HS-5 (cell line): ENCODE results near the gene NDST1.

Experiments
- DNase-seq: peaks from one replicate; pipeline ENCODE4 v3.0.0-alpha.2; 2012; ENCODE audit warnings: low read depth

The NDST1 gene

DNA sequence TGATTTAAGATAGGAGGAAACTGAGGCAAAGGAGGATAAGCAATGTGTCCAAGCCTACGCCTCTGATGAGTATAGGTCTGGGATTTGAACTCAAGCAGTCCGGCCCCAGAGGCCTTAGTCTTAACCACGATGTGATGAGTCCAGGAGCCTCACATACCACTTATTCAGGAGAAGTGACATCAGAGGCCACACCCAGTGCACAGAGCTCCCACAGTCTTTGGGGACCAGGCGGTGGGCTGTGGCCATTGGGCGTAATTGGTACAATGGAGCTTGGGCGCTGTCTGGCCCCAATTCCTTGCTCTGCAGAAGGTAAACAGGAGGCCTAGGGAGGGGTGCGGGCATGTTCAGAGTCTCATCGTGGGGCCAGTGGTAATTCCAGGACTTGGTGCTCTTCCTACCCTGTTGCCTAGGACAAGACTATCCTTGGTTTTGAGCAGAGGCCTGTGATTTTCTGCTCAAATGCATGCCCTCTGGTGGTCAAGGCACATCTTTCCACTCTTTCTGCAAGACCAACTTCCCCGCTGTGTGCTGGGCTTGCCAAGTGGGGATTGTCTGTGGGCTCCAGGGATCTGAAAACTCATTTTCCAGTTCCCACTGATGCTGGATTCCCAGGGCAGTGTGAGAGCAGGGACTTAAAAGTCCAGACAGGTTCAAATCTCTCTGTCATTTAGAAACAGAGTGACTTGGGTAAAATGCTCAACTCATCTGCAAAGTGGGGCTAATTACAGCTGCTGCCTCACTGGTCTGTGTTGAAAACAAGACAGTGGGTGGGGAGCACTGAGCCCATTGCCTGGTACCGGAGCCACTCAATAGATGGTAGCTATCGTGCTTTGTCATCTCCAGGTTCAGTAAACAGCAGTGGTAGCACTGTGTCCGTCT is 15.8 kb downstream of the NDST1 start:
- DNase-seq, result no peak

DNA sequence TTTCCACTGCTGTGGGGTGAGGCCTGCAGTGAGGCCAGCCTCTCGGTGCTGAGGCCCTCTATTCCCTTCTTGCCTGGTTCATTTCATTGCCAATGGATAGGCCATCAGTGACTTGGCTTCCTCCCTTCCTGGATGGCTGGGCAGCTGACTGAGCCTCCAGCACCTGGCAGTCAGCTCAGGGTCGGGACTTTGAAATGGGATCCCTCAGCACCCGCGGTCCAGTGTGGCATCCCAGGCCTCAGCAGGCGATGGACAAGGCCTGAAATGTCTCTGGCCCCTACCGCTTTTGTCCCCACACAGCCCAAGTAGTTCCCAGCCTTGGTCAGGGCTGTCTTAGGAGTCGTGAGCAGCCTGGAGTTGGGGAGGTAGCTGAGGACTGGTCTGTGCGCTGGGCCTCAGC is 17.2 kb downstream of the NDST1 start:
- DNase-seq, result no peak

DNA sequence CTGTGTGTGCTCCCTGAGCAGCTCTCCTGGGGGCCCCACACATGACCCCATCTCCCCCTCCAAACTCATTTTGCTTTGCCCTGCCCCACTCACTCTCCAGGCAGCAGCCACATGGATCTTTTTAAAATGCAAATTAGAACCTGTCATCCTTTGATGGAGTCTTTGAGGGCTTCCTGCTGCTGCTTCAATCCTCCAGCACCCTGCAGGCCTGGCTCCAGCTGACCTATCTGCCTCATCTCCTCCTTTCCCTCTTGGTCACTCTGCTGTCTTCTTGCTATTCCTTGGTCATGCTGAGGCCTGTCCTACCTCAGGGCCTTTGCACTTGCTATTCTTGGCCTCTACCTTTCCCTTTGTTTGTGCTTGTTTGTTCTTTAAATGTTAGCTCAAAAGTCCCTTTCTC is 17.9 kb downstream of the NDST1 start:
- no peak for DNase-seq

DNA sequence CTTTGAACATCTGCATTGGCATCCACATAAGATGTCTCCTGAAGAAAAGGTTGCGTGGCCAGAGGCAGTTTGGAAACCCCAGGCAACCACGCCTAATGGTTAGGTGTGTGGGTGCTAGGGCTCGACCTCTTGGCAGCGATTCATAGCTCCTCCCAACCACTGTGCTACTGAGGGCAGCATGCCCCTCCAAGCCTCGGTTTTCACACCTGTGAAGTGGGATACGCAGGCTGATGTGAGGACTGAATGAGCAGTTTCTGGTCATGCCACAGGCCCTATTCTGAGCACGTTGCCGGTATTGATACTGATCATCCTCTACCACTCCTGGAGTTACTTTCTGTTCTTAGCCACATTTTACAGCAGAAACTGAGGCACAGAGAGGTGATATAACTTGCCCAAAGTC is 19.1 kb downstream of the NDST1 start:
- no peak for DNase-seq

DNA sequence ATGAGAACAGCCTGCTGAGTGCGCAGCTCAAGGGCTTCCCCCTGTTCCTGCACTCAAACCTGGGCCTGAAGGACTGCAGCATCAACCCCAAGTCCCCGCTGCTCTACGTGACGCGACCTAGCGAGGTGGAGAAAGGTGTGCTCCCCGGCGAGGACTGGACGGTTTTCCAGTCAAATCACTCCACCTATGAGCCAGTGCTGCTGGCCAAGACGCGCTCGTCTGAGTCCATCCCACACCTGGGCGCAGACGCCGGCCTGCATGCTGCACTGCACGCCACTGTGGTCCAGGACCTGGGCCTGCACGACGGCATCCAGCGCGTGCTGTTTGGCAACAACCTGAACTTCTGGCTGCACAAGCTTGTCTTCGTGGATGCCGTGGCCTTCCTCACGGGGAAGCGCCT is 19.9 kb downstream of the NDST1 start:
- DNase-seq, result no peak

DNA sequence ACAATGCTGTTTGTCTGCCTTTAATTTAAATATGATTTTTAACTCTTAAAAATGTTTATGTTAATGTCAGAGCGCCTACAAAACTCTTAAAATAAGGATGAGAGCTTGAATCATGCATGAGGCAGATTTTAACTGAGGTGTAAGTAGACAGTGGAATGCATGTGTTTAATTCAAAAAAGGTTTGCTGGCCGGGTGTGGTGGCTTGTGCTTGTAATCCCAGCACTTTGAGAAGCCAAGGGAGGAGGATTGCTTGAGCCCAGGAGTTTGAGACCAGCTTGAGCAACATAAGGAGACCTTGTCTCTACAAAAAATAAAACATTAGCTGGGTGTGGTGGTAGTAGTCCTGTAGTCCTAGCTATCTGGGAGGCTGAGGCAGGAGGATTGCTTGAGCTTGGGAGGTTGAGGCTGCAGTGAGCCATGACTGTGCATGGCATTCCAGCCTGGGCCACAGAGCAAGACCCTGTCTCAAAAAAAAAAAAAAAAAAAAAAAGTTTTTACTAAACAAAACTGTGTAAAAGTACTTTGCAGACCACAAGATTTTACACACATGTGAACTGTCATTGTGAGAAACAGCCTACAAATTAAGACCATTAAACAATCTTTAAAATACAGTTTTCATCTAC is 21.1 kb downstream of the NDST1 start:
- DNase-seq, result no peak

DNA sequence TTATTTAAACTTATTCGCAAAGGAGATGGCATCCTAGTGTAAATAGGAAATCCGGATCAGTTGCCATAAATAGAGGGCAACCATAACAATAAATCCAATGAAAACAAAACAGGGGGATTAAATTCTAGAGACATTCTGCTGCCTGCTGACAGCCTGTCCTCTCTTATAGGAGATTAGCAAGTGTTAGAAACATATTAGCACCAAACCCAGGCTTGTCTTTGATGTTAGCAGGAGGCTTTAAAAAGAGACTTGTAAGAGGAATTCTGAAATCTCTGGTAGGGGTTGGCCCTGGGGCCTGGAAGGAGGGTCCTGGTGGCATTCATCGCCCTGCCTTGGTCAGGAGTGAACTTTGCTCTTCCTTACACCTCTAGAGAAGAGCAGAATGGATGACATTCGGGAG is 21.6 kb downstream of the NDST1 start:
- DNase-seq, result no peak

DNA sequence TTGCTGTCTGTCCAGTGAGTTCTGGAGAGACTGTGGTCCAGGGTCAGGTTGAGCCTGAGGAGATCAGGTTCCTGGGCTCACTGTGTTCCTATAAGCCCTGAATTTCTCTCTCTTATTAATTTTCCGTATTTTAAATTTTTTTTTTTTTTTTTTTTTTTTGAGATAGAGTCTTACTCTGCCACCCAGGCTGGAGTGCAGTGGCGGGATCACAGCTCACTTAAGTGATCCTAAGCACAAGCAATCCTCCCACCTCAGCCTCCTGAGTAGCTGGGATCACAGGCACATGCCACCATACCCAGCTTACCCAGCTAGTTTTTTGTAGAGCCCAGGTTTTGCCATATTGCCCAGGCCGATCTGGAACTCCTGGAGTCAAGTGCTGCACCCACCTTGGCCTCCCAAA is 22.5 kb downstream of the NDST1 start:
- no peak for DNase-seq

DNA sequence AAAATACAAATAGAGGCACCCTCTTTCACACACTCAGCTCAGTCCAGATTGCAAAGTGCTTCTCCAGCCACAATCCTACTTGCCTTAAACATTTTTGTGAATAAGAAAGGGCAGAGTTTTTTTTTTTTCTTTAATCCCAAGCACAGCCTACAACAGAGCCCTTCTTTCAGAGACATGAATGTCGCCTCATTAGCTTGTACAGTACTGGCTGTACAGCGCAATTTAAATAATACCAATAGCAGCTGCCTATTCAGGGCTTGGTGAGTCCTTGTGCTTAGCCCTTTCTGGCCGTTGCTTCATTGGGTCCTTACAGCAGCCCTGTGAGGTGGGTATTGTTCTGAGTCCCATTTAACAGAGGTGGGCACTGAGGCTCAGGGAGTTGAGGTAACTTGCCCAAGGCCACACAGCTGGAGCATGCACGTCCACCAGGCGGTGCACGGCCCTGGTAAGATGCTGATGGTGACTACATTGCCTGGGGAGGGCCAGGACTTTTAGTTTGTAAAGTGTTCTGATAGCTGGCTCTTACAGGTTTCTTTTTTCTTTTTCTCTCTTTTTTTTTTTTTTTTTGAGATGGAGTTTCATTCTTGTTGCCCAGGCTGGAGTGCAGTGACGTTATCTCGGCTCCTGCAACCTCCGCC is 23.1 kb downstream of the NDST1 start:
- no peak for DNase-seq

DNA sequence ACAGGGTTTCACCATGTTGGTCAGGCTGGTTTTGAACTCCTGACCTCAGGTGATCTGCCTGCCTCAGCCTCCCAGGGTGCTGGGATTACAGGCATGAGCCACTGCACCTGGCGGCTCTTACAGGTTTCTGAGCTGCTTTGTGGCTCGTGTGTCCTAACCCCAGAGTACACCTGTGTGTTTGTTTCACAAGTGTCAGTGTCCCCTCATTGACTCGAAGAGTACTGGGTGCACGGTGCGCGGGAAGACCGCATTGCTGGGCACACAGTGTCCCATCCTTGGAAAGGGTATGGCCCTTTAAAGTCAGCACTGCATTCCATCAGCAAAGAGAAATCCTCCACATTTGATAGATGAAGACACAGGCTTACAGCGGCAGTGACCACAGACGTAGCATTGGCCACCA is 23.8 kb downstream of the NDST1 start:
- DNase-seq, result no peak

DNA sequence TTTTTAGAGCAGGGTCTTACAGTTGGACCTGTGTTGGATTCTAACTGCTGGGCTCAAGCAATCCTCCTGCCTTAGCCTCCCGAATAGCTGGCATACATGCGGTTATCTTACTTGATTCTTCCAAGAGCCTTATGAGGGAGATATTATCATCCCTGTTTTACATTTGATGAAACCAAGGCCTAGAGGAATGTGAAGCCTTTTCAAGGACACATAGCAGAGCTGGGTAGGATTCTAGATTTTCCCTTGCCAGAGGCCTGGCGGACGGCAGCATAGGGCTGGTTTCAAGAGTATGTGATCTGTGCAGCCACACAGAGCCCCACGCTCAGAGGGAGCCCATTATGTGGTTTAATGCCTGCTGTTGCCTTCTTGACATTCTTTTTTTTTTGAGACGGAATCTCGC is 24.2 kb downstream of the NDST1 start:
- DNase-seq, result no peak

DNA sequence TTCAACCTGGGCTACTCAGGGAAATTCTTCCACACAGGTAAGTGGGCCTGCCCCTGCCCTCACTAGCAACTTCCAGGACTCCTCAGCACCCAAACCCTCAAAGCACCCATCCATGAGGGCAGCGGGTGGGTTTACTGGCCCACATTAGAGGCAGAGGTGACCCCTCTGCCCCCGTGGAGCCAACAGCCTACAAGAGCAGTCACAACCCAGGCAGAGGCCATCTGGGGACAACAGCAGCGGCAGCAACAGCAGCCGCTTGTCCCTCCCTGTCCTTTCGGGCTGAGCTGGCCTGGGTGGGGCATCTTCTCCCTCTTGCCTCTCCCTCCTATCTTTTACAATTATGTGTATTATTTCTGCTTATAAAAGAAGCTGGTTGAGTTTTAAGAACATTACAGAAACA is 25.1 kb downstream of the NDST1 start:
- no peak for DNase-seq

DNA sequence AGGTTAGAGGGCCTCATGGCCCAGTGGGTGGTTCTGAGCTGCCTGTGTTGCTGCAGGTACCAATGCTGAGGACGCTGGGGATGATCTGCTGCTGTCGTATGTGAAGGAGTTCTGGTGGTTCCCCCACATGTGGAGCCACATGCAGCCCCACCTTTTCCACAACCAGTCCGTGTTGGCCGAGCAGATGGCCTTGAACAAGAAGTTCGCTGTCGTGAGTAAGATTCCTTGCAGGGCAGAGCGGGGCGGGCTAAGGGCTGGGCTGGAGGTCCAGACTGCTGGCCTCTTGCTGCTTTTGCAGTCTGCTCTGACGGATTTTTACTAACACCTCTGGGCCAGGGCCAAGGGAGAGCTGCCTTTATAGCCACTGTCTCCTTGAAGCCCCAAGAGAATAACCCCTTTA is 26.9 kb downstream of the NDST1 start:
- no peak for DNase-seq

DNA sequence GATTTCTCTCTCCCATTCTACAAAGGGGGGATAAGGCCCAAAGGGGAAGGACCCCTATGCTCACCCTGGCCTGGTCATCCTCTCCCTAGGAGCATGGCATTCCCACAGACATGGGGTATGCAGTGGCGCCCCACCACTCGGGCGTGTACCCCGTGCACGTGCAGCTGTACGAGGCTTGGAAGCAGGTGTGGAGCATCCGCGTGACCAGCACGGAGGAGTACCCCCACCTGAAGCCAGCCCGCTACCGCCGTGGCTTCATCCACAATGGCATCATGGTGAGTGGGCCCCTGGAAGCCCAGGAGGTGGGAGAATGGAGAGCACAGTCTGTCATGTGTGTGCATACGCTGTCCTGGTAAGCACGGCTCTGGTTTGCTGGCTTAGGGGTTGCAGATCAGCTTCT is 27.7 kb downstream of the NDST1 start:
- DNase-seq, result no peak

DNA sequence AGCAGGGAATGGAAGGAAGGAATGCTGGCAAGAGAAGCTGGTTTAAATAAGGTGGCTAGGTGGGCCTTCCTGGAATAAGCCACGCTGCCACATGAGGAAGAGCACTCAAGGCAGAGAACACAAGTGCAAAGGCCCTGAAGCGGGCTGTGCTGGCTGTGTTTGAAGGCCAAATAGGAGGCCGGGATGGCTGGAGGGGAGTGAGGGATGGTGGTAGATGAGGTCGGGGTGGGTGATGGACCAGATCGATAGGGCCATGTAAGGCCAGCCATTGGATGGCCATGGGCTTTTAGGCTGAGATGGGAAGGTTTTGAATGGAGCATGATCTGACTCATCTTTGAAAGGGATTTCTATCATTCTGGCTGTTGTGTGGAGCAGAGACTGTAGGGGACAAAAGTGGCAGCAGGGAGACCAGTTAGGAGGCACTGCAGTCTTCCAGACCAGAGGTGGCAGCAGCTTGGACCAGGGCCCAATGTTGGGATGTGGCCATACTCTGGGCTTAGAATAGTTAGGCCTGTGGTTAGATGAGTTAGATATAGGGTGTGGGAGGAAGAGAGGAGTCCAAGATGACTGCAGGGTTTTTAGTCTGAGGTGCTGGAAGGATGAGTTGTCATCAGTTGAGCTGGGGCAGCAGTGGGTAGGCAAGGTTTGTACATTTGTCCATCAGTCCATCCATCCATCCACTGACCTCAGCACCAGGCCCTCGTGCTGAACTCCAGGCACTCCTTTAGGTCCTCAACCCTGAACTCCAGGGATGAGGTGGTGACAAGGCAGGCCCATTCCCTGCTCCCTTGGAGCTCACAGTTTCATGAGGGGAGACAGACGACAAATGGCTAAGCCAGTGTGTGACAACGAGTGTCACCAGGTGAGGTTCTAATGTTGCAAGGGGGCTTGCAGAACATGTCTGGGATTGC is 30.3 kb downstream of the NDST1 start:
- no peak for DNase-seq

DNA sequence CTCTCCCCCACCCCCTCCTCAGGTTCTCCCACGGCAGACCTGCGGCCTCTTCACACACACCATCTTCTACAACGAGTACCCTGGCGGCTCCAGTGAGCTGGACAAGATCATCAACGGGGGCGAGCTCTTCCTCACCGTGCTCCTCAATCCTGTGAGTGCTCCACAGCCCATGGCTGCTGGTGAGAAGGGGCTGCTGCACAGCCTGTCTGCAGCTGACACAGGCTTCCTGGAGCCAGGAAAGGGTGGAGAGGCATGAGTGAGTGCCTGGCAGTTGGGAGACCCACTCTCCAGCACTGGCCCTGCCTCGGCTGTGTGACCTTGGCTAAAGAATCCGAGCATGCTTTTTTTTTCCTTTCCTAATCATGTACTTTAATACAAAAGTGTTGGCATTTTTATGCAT is 31.3 kb downstream of the NDST1 start:
- DNase-seq, result no peak

DNA sequence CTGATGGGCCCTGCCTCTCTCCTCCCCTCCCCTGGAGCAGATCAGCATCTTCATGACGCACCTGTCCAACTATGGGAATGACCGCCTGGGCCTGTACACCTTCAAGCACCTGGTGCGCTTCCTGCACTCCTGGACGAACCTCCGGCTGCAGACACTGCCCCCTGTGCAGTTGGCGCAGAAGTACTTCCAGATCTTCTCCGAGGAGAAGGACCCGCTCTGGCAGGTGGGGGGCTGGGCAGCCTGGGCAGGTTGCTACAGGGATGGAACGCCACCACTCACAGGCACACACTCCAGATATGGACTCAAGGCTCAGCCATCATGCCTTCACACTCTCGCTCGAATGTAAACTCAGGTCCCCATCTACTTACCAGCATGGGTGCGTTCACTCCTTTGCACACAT is 32.1 kb downstream of the NDST1 start:
- no peak for DNase-seq

DNA sequence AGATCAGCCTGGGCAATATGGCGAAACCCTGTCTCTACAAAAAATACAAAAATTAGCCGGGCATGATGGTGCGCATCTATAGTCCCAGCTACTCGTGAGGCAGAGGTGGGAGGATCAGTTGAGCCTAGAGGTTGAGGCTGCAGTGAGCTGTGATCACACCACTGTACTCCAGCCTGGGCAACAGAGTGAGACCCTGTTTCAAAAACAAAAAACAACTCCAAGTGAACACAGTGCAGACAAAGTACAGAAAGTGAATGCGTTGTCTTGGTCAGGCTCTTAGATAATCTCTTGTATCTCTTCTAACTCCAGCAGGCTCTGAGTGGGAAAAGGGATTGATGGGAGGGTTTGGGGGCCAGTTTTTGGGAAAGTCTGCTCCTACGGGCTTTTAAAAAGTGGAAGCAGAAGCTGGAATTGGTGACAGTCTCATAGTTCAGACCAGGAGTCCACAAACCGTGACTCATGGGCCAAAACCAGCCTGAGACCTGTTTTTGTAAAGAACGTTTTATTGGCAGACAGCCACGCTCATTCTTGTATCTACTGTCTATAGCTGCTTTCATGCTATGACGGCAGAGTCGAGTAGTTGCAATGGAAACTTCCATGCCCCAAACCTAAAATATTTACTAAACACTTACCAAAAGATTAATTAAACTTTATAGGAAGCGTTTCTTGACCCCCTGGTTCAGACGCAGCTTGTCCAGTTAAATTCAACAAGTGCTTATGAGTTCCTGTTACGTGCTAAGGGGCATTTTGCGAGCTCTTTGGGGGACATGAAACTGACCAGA is 32.9 kb downstream of the NDST1 start:
- no peak for DNase-seq

DNA sequence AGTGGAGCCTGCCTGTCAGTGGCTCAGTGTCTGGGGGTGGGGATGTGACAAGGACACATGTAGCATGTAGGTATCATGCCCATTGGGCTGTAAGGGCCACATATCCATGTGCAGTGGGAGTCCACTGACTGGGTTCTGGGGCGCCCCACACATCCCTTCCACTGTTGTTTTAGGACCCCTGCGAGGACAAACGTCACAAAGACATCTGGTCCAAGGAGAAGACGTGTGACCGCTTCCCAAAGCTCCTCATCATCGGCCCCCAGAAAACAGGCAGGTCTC is 33.4 kb downstream of the NDST1 start:
- DNase-seq, result no peak

DNA sequence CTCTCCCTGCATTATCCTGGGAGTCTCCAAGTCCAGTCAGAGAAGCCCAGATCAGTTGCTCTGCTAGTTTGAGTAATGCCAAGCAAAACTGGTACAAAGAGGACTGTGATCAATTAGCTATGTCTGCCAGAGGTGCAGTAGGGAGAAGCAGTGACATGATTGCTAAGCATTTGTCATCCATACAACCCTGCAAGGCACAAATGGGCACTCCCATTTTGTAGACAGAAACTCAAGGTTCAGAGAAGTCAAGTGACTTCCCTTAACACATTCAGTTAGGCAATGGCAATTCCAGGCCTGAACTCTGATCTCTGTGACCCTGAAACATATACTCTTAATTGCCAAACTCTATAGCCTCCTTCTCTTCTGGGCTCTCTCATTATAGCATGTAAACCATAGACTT is 34.0 kb downstream of the NDST1 start:
- DNase-seq, result no peak

DNA sequence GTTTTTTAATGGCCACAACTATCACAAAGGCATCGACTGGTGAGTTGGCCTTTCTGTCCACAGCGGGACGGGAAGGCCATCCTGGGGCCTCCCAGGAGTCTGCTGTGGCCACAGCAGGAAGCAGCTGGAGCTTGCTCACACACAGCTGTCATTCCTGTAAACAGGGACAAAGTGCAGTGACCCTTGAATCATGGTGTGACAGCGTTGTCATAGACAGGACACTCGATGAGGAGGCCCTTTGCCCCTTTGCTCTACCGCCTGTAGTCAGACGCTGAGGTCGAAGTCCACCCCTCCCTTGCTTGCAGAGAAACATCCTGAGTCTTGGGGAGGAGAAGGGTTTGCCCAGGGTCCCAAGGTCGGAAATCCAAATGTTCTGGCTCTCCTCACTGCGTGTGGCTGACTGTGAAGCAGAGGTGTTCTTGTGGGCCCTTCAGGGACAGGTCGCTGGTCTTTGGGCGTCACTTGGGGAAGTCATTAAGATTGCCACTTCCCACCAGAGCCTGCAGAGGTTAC is 35.1 kb downstream of the NDST1 start:
- DNase-seq, result no peak
